Gastroesophageal sphincter (tissue), 4 donors: Measurements from ENCODE around the gene RARS2. TPM values are rescaled to one million over a fixed set of nuclear protein-coding genes. Genes with fewer than 3 reads are reported as not detected.
A peak's percentile ranks its signal among the peaks of the same experiment; 100 is the strongest.

Experiments used
- ATAC-seq: fragments of 150-250 bp; one replicate; pipeline ENCODE4 v1.9.1; 2016; ENCODE audit warnings: mild to moderate bottlenecking, moderate library complexity
- H3K27ac ChIP-seq, 4 donors: fragments of 200-600 bp; sonication (generic) in 3 of 4; 1 replicate in 3 of 4; 2 replicates in 1 of 4; pipeline ENCODE4 v1.5.1; 2016 to 2019
- H3K27me3 ChIP-seq: fragments of 200-600 bp; sonication (generic); one replicate; pipeline ENCODE4 v1.5.1; 2019
- H3K36me3 ChIP-seq, 2 donors: fragments of 200-600 bp; sonication (generic); one replicate each; pipeline ENCODE4 v1.5.1; 2019; ENCODE audit warnings: control low read depth in 1 of 2
- H3K4me1 ChIP-seq, 3 donors: fragments of 200-600 bp; sonication (generic); 1 replicate in 2 of 3; 2 replicates in 1 of 3; pipeline ENCODE4 v1.5.1; 2016 to 2019; ENCODE audit warnings: control low read depth in 2 of 3
- H3K4me3 ChIP-seq, 2 donors: fragments of 200-600 bp; sonication (generic); one replicate each; pipeline ENCODE4 v1.5.1; 2019; ENCODE audit warnings: mild to moderate bottlenecking in 1 of 2, moderate library complexity in 1 of 2
- H3K9me3 ChIP-seq, 3 donors: fragments of 200-600 bp; sonication (generic); one replicate each; pipeline ENCODE4 v1.5.1; 2017 to 2019; ENCODE audit warnings: control low read depth in 2 of 3
- CTCF ChIP-seq, 4 experiments: fragments of 200-600 bp in 2 of 4; fragments of 450-650 bp in 2 of 4; sonication (generic) in 1 of 4; IDR thresholded peaks; one replicate each; pipeline ENCODE4 v1.5.1; 2017 to 2019; ENCODE audit warnings: antibody characterized with exemption in 4 of 4, mild to moderate bottlenecking in 2 of 4, moderate library complexity in 2 of 4
- EP300 ChIP-seq: sonication (generic); formaldehyde crosslinking; IDR thresholded peaks from one replicate; pipeline ENCODE4 v1.6.1; 2017; ENCODE audit warnings: antibody characterized with exemption, mild to moderate bottlenecking
- POLR2A ChIP-seq, 2 donors: fragments of 450-650 bp; IDR thresholded peaks; one replicate each; pipeline ENCODE4 v1.6.1; 2017; ENCODE audit warnings: antibody characterized with exemption in 2 of 2, mild to moderate bottlenecking in 2 of 2, moderate library complexity in 1 of 2
- POLR2AphosphoS5 ChIP-seq: sonication (generic); formaldehyde crosslinking; IDR thresholded peaks from one replicate; pipeline ENCODE4 v1.6.1; 2017; ENCODE audit warnings: antibody characterized with exemption
- WGBS, 2 donors: methylation state at CpG; one replicate each; pipeline ENCODE4 v1.1.5; 2018; ENCODE audit warnings: low coverage in 1 of 2; 5-methylcytosine and 5-hydroxymethylcytosine counted together
- total RNA-seq, 4 donors: library from RNA; depleted of rRNA; stranded (reverse); fragments of >200 nt; gene quantifications; one replicate each; pipeline ENCODE4 v1.1.0, GENCODE V29; 2016

RARS2 gene
- total RNA-seq, 4 donors from 2014 or later, result 13.6 to 26.9 (median 23.4) TPM

GRCh38 chr6:87590417-87590880 is 662 bp upstream of the RARS2 start:
- TF ChIP-seq POLR2A (IDR thresholded peaks at IDR 0.05) (no peak), CTCF (IDR thresholded peaks at IDR 0.05) (no peak), POLR2AphosphoS5 (no peak), EP300 (no peak)
- Histone ChIP-seq H3K27me3 (no peaks in the 10 kb centered on the region), H3K4me3 (peak overlapping the region; percentile 77 to 96), H3K27ac (peak overlapping the region; percentile 47 to 90 (median 86)), H3K9me3 (no peaks in the 10 kb centered on the region), H3K36me3 (peaks cover 0 to 18% of the 10 kb centered on the region in 2 donors), H3K4me1 (peaks cover 0 to 52% (median 21%) of the 10 kb centered on the region in 3 donors)
- WGBS, 2 donors, result 2 to 5% methylated on average over 8 of the region's 11 CpGs
- no peak for ATAC-seq

DNA sequence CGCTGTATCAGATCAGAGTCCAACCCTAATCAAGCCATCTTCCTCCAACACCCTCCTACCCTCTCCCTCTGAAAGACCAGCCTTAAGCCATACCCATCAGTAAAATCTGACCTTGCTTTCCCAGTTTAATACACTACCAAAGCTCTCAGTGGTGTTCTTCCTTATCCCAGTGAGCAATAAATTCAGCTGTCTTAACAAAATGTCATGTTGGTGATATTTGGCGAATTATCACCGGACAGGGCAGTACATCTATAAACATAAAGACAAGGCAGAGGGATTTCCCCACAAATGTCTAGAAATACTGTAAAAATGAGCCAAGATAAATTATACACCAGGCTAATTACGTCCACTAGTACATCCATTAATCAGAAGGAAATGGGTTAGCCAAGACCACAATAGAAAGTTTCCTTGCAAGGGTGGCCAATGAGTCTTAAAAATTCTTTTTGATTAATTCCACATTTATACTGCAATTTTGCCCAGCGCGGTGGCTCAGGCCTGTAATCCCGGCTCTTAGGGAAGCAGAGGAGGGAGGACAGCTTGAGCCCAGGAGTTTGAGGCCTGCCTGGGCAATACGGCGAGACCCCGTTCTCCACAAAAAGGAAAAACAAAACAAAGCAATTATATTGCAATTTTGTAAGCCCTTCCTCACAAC is 905 bp downstream of the RARS2 start:
- no peaks in the 10 kb centered on the region for H3K9me3 ChIP-seq
- H3K4me3 ChIP-seq, result peak overlapping the region; percentile 77 to 96
- H3K27ac ChIP-seq, result peak overlapping the region in 3 of 4 donors; percentile 86 to 90 (median 87)
- no peaks in the 10 kb centered on the region for H3K27me3 ChIP-seq
- H3K4me1 ChIP-seq, result peaks cover 0 to 66% (median 21%) of the 10 kb centered on the region in 3 donors
- TF ChIP-seq CTCF (IDR thresholded peaks at IDR 0.05) (no peak), POLR2AphosphoS5 (no peak), POLR2A (IDR thresholded peaks at IDR 0.05) (no peak), EP300 (no peak)
- no peak for ATAC-seq
- H3K36me3 ChIP-seq, result peaks cover 0 to 8% of the 10 kb centered on the region in 2 donors
- WGBS, 2 donors, result 20 to 23% methylated on average over 9 to 10 of the region's 10 CpGs

- Histone ChIP-seq H3K4me3 (no peak overlapping the region), H3K27me3 (no peaks in the 10 kb centered on the region), H3K27ac (no peak overlapping the region), H3K9me3 (no peaks in the 10 kb centered on the region), H3K4me1 (peaks cover 0 to 59% (median 19%) of the 10 kb centered on the region in 3 donors), H3K36me3 (peaks cover 0 to 20% of the 10 kb centered on the region in 2 donors)
- 89 to 95% methylated on average over 5 to 8 of the region's 8 CpGs for WGBS, 2 donors
- no peak for ATAC-seq
- TF ChIP-seq POLR2AphosphoS5 (no peak), POLR2A (IDR thresholded peaks at IDR 0.05) (no peak), EP300 (no peak), CTCF (IDR thresholded peaks at IDR 0.05) (no peak)
These were observed 3.3 kb downstream of the RARS2 start for GRCh38 chr6:87586371-87587077.

GRCh38 chr6:87583822-87584221 is 6.0 kb downstream of the RARS2 start:
- Histone ChIP-seq H3K4me1 (peaks cover 0 to 44% (median 5%) of the 10 kb centered on the region in 3 donors), H3K9me3 (no peaks in the 10 kb centered on the region), H3K4me3 (no peak overlapping the region), H3K36me3 (peaks cover 0 to 44% of the 10 kb centered on the region in 2 donors), H3K27ac (no peak overlapping the region), H3K27me3 (no peaks in the 10 kb centered on the region)
- WGBS, 2 donors, result 89 to 94% methylated on average over 3 to 4 of the region's 4 CpGs
- ATAC-seq, result no peak
- TF ChIP-seq EP300 (no peak), POLR2AphosphoS5 (no peak), POLR2A (IDR thresholded peaks at IDR 0.05) (no peak), CTCF (IDR thresholded peaks at IDR 0.05) (no peak)
